HG03064 (cell line): ENCODE data around the gene ATN1.
"Not testable (repeated sequence)": the region's sequence is repeated elsewhere in the genome, so short reads cannot be mapped to it uniquely, and the experiment has no call there.

Experiments used
- ATAC-seq: cut with Tn5 transposase; IDR thresholded peaks from one replicate; pipeline ENCODE4 v1.9.1; 2021; ENCODE audit warnings: low read depth; ENCODE audit not compliant: unreplicated experiment

ATN1 gene

GRCh38 chr12:6927379-6928021 lies at the start of gene ATN1:
Gene ATN1, plus strand, starts transcription at chr12:6927959. Its CDS starts 6,043 bp downstream, at chr12:6934002.
- ATAC-seq: no peak

DNA sequence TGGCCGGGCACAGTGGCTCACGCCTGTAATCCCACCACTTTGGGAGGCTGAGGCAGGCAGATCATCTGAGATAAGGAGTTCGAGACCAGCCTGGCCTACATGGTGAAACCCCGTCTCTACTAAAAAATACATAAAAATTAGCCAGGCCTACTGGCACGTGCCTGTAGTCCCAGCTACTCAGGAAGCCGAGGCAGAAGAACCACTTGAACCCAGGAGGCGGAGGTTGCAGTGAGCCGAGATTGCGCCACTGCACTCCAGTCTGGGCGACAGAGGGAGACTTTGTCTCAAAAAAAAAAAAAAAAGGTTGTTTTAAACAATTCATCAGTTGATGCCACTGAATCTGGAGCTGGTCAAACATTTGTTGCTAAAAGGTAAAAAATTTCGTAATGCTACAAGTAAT lies 47.9 kb upstream of the ATN1 start:
- ATAC-seq: not testable (repeated sequence)

DNA sequence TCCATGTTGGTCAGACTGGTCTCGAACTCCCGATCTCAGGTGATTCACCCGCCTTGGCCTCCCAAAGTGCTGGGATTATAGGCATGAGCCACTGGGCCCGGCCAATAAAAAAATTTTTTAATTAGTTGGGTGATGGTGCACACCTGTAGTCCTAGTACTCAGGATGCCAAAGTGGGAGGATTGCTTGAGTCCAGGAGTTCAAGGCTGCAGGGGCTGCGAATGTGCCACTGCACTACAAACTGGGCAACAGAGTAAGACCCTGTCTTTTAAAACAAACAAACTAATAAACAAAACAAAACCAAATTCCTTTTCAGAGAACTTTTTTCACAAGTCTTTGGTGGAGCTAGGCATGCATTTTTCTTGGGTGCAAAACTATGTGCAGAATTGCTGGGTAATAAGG lies 44.5 kb upstream of the ATN1 start:
- no peak for ATAC-seq

DNA sequence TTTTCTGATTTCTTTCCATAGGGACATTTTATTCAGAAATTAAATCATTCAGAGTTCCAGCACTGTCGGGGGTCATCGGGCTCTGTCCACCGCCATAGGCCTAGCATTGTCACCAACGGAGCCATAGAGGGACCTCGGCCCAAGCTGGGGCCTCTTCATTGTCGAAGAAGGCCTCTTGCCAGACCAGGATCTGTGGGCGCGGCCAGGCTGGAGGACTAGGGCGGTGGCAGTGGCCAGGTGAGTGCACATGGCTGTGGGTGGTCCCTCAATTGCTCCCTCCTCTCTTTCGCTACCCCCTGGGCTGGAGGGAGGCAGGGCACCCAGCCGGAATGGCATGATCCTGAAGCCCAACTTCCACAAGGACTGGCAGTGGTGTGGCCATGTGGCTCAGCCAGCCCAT lies 44.1 kb upstream of the ATN1 start:
- ATAC-seq: no peak

DNA sequence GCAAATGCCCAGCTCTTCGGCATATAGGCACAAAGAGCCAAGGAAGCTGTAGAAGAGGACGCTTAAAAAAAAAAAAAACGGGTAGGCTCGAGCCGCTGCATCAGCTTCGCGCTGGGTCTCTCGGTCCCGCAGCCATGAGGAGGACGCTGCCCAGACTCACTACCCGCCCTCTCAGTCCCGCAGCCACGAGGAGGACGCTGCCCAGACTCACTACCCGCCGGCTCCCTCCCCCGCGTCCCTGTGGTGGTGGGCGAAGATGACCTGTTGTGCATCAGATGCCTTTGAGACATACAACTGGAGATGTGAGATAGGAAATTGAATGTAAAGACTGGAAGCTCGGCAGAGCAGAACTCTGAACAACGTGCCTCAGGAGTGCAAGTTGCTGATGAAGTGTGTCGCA lies 43.2 kb upstream of the ATN1 start:
- no peak for ATAC-seq

GRCh38 chr12:6886206-6886999 lies 41.4 kb upstream of the ATN1 start:
- not testable (repeated sequence) for ATAC-seq

- no peak for ATAC-seq
These were observed 40.3 kb upstream of the ATN1 start for GRCh38 chr12:6887460-6887859.

DNA sequence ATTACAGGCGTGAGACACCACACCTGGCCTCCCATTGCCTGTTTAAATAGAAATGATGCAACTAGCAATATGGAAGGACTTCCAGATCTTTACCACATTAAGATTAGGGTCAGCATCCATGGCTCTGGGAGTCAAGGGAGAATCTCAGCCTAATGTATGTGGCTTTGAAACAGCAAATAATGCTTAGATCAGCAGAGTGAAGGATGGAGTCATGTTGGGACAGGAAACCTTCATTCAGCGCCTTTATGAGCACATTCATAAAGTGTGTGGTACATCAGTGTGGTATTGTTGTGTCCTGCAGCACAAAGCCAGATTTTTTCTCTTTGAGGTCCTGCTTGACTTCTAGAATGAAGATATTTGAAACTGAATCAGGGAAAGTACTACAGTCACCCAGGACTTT lies 39.4 kb upstream of the ATN1 start:
- ATAC-seq: no peak

DNA sequence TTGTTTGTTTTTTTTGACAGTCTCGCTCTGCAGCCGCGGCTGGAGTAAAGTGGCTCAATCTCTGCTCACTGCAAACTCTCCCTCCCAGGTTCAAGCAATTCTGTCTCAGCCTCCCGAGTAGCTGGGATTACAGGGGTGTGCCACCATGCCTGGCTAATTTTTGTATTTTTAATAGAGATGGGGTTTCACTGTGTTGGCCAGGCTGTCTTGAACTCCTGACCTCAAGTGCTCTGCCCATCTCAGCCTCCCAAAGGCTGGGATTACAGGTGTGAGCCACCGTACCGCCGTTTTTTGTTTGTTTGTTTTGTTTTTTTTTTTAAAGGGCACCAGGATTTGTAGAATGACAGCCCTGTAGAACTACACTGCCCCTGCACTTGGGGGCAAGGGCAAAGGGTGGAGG lies 39.0 kb upstream of the ATN1 start:
- ATAC-seq: not testable (repeated sequence)

- not testable (repeated sequence) for ATAC-seq
These were observed 37.8 kb upstream of the ATN1 start for GRCh38 chr12:6889775-6890573.

DNA sequence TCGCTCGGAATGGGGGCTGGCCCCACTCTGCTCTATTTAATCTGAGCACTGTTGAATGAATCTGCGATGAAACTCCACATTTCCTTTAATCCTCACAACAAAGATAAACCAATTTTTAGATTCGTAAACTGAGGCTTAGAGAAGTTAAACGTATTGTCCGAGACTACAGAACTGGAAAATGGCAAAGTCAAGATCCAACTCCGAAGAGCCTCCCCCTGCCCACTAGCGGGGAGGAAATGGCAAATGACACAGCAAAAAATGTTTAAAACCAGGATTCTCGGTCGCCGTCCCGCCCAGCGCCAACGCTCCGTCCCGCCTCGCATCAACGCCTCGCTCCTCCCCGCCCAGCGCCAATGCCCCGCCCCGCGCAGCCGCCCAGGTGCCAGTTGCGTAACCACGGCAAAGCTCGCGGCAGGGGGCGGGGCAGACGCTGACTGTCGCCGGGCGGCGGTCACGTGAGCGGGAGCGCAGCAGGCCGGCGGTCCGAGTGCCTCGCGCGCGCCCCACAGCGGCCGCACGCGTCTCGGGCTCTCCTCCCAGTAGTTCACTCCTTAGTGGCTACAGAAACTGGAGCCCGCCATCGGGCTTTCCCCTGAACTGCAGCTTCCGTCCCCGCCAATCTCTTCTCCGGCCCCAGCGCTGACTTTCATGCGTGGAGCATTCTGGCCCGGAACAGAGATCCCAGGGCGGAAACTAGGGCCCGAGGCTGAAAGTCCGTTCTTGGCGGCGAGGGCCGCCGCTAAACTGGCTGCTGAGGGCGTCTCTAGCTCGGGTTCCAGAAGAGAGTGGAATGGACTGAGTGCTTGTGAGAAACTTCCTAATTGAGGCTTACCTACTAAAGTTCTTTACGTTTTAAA lies 36.7 kb upstream of the ATN1 start:
- peak; percentile 93 for ATAC-seq

DNA sequence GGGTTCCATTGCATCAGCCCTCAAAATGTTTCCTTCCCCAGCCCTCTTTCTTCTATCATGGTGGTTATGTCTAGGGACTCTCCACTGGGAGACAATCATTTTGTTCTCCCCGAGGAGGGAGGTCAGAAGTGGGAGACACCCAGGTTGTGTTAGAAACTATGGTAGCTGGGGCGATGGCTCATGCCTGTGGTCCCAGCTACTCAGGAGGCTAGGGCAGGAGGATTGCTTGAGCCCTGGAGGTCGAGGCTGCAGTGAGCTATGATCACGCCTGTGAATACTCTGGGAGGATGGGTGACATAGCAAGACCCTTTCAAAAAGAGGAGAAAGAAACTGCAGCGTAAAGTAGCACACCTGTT lies 36.1 kb upstream of the ATN1 start:
- ATAC-seq: no peak

DNA sequence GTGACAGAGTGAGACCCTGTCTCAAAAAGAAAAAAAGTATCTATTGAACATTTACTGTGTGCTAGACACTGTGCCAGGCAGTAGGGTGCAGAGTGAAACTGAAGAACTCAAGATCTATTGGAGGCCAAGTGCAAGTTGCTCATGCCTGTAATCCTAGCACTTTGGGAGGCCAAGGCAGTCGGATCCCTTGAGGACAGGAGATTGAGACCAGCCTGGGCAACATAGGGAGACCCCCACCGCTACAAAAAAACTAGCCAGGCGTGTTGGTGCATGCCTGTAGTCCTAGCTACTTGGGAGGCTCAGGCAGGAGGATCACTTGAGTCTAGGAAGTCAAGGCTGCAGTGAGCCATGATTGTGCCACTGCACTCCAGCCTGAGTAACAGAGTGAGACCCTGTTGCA lies 35.1 kb upstream of the ATN1 start:
- ATAC-seq: not testable (repeated sequence)

GRCh38 chr12:6894321-6894720 lies 33.4 kb upstream of the ATN1 start:
- no peak for ATAC-seq

DNA sequence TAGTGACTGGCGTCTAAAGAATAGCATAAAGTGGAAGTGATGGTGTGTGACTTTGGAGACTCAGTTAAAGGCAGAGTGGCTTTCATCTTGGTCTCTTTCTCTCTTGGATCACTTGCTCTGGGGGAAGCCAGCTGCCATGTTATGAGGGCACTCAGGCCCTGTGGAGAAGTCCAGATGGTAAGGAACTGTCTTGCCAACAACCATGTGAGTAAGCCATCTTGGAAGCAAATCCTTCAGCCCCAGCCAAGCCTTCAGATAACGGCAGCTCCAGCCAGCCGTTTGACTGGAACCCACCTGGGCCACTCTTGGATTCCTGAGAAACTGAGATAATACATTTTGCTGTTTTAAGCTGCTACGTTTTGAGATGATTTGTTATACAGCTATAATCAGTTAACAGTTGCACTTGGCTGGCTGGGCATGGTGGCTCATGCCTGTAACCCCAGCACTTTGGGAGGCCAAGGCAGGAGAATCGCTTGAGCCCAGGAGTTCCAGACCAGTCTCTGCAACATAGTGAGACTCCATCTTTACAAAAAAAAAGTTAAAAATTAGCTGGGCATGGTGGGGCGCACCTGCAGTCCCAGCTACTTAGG lies 30.8 kb upstream of the ATN1 start:
- no peak for ATAC-seq

DNA sequence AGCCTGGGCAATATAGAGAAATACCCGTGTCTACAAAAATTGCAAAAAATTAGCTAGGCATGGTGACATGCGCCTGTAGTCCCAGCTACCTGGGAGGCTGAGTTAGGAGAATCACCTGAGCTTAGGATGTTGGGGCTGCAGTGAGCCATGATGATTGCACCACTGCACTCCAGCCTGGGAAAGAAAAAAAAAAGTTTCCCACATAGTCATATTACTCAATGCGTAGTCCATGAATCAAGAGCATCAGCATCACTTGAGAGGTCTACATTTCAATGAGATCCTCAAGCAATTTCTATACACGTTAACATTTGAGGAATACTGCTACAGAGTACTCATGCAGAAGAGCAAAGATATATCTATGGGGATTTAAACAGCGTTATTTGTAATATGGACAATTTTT lies 28.3 kb upstream of the ATN1 start:
- no peak for ATAC-seq

DNA sequence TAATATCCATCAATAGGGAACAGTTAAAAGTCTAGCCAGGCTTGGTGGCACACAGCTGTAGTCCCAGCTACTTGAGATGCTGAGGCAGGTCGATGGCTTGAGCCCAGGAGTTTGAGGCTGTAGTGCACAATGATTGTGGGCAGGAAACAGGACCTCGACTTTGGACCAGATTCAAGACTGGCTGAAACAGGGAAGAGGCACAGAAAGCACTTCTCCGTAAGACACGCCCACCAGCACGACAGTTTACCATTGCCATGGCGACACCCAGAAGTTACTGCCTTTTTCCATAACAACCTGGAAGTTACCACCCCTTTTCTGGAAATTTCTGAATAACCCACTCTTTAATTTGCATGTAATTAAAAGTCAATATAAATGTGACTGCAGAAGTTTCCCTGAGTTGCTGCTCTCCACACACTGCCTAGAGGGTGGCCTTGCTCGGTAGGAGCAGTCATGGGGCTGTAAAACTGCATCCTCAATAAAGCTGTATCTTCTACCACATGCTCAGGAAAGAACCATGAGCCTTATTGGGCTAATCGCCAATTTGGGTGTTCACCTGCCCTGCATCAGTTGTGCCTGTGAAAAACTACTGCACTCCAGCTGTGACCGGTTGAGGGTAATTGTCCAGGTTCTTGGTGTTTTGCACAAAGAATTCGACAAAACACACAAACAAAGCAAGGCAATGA lies 27.8 kb upstream of the ATN1 start:
- ATAC-seq: no peak

DNA sequence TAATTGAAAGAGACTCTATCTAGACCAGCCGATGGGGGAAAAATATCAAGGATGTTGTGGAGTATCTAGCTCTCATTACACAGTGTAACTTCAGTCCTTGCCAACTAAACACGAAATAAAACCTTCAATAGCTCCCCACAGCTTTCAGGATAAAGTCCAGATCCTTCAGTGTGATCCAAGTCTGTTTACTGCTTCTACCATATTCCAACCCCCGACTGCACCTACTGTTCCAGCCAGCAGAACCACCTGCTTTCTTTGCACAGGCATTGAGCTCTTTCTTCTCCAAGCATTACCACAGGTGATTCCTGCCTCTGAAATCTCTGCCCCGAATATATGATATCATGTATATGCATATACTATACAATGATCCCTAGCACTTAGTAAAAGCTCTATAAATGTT lies 25.3 kb upstream of the ATN1 start:
- no peak for ATAC-seq

GRCh38 chr12:6903722-6904121 lies 24.0 kb upstream of the ATN1 start:
- no peak for ATAC-seq
